ENCODE data around the gene GMNN. TPM values are rescaled to one million over a fixed set of nuclear protein-coding genes. Genes with fewer than 3 reads are reported as not detected.
"Not testable (repeated sequence)": the region's sequence is repeated elsewhere in the genome, so short reads cannot be mapped to it uniquely, and the experiment has no call there.

The GMNN gene
- total RNA-seq, 4 donors from 2014 or later: 31.2 to 168 (median 53.3) TPM

GRCh38 chr6:24759718-24760117 is 15.0 kb upstream of the GMNN start:
- 94 to 97% methylated on average over 3 of the region's 3 CpGs for WGBS, 2 donors
- intact Hi-C loops (cut with DNase I; ENCODE audit: low total_unique reads): loop anchor here (10.0 kb wide), 1 partner anchor 175 kb away; no protein-coding TSS in a partner anchor
- no peak for DNase-seq (ENCODE audit: low spot score in 2 of 2)
- TF ChIP-seq POLR2A (IDR thresholded peaks at IDR 0.05) (no peak), CTCF (IDR thresholded peaks at IDR 0.05) (no peak)
- no peak overlapping the region for H3K4me3 ChIP-seq (ENCODE audit: low read depth, poor library complexity, severe bottlenecking)

GRCh38 chr6:24760210-24760609 is 14.5 kb upstream of the GMNN start:
- TF ChIP-seq POLR2A (IDR thresholded peaks at IDR 0.05): no peak
- no peak for TF ChIP-seq CTCF (IDR thresholded peaks at IDR 0.05)
- WGBS, 2 donors: 94% methylated on average over 5 of the region's 5 CpGs
- intact Hi-C loops (cut with DNase I; ENCODE audit: low total_unique reads): loop anchor here (10.0 kb wide), 1 partner anchor 175 kb away; no protein-coding TSS in a partner anchor
- no peak for DNase-seq (ENCODE audit: low spot score in 2 of 2)
- no peak overlapping the region for H3K4me3 ChIP-seq (ENCODE audit: low read depth, poor library complexity, severe bottlenecking)

GRCh38 chr6:24761193-24761835 is 13.4 kb upstream of the GMNN start:
- intact Hi-C loops (cut with DNase I; ENCODE audit: low total_unique reads): loop anchor here (10.0 kb wide), 1 partner anchor 177 kb away; no protein-coding TSS in a partner anchor
- WGBS, 2 donors: 89 to 91% methylated on average over 14 to 16 of the region's 17 CpGs
- DNase-seq (ENCODE audit: low spot score in 2 of 2): no peak
- H3K4me3 ChIP-seq (ENCODE audit: low read depth, poor library complexity, severe bottlenecking): no peak overlapping the region
- no peak for TF ChIP-seq CTCF (IDR thresholded peaks at IDR 0.05)
- TF ChIP-seq POLR2A (IDR thresholded peaks at IDR 0.05): no peak

- TF ChIP-seq POLR2A (IDR thresholded peaks at IDR 0.05) (no peak), CTCF (IDR thresholded peaks at IDR 0.05) (no peak)
- DNase-seq (ENCODE audit: low spot score in 2 of 2): no peak
- no peak overlapping the region for H3K4me3 ChIP-seq (ENCODE audit: low read depth, poor library complexity, severe bottlenecking)
- intact Hi-C loops (cut with DNase I; ENCODE audit: low total_unique reads): loop anchor here (10.0 kb wide), 1 partner anchor 177 kb away; no protein-coding TSS in a partner anchor
These were observed 12.9 kb upstream of the GMNN start for GRCh38 chr6:24761851-24762250.

- TF ChIP-seq POLR2A (IDR thresholded peaks at IDR 0.05) (no peak), CTCF (IDR thresholded peaks at IDR 0.05) (no peak)
- WGBS, 2 donors: 64 to 75% methylated on average over 3 of the region's 3 CpGs
- H3K4me3 ChIP-seq (ENCODE audit: low read depth, poor library complexity, severe bottlenecking): no peak overlapping the region
- DNase-seq (ENCODE audit: low spot score in 2 of 2): no peak
- intact Hi-C loops (cut with DNase I; ENCODE audit: low total_unique reads): loop anchor here (10.0 kb wide), 1 partner anchor 179 kb away; no protein-coding TSS in a partner anchor
These were observed 11.2 kb upstream of the GMNN start for GRCh38 chr6:24763578-24763977.

- WGBS, 2 donors: 91 to 93% methylated on average over 20 of the region's 20 CpGs
- H3K4me3 ChIP-seq (ENCODE audit: low read depth, poor library complexity, severe bottlenecking); DNase-seq (ENCODE audit: low spot score in 2 of 2): not testable (repeated sequence)
- intact Hi-C loops (cut with DNase I; ENCODE audit: low total_unique reads): loop anchor here (10.0 kb wide), 1 partner anchor 180 kb away; no protein-coding TSS in a partner anchor
These were observed 9.6 kb upstream of the GMNN start for GRCh38 chr6:24764833-24765828.

GRCh38 chr6:24765968-24766367 is 8.8 kb upstream of the GMNN start:
- not testable (repeated sequence) for H3K4me3 ChIP-seq (ENCODE audit: low read depth, poor library complexity, severe bottlenecking); DNase-seq (ENCODE audit: low spot score in 2 of 2)
- 93 to 95% methylated on average over 24 of the region's 26 CpGs for WGBS, 2 donors
- intact Hi-C loops (cut with DNase I; ENCODE audit: low total_unique reads): loop anchor here (10.0 kb wide), 1 partner anchor 181 kb away; no protein-coding TSS in a partner anchor
